ENCODE data around the gene POLR2E. TPM values are rescaled to one million over a fixed set of nuclear protein-coding genes. Genes with fewer than 3 reads are reported as not detected.
A peak's percentile ranks its signal among the peaks of the same experiment; 100 is the strongest.

Gene POLR2E
- total RNA-seq, 2 donors from 2014 or later: 168 to 241 TPM

GRCh38 chr19:1103708-1104310 is 8.6 kb upstream of the POLR2E start, which contains the start of gene GPX4:
GPX4 (plus strand) TSS chr19:1103994; CDS start chr19:1104044, 50 bp downstream.
- H3K27ac Mint-ChIP-seq: peak within 1 kb of the TSS; percentile 91
- H3K4me3 Mint-ChIP-seq: peak within 1 kb of the TSS; percentile 70
- peaks cover 24 to 27% of the 10 kb centered on the region in 2 donors for H3K4me1 Mint-ChIP-seq (ENCODE audit: low read depth in 2 of 2)
- no peaks in the 10 kb centered on the region for H3K9me3 Mint-ChIP-seq
- no peaks in the 10 kb centered on the region for H3K27me3 Mint-ChIP-seq
- ATAC-seq (peak; percentile 88 to 91), DNase-seq (ENCODE audit: low spot score) (peak; percentile 98)
- peaks cover 5% of the 10 kb centered on the region for H3K36me3 Mint-ChIP-seq

GRCh38 chr19:1103132-1103707 is 8.0 kb upstream of the POLR2E start:
- Mint-ChIP-seq H3K9me3 (no peaks in the 10 kb centered on the region), H3K4me1 (ENCODE audit: low read depth in 2 of 2) (peaks cover 28 to 33% of the 10 kb centered on the region in 2 donors), H3K27me3 (no peaks in the 10 kb centered on the region), H3K4me3 (peak overlapping the region; percentile 70), H3K36me3 (peaks cover 5% of the 10 kb centered on the region), H3K27ac (peak overlapping the region; percentile 91)
- no peak for ATAC-seq
- DNase-seq (ENCODE audit: low spot score): no peak

- Mint-ChIP-seq H3K27me3 (no peaks in the 10 kb centered on the region), H3K4me1 (ENCODE audit: low read depth in 2 of 2) (peaks cover 33 to 34% of the 10 kb centered on the region in 2 donors), H3K4me3 (peak overlapping the region; percentile 70), H3K36me3 (peaks cover 5% of the 10 kb centered on the region), H3K9me3 (no peaks in the 10 kb centered on the region), H3K27ac (peak overlapping the region; percentile 91)
- peak; percentile 81 for DNase-seq (ENCODE audit: low spot score)
- ATAC-seq: peak; percentile 54 to 62
These were observed 7.4 kb upstream of the POLR2E start for GRCh38 chr19:1102407-1103131.

- peak overlapping the region; percentile 91 for H3K27ac Mint-ChIP-seq
- no peaks in the 10 kb centered on the region for H3K27me3 Mint-ChIP-seq
- ATAC-seq (no peak), DNase-seq (ENCODE audit: low spot score) (no peak)
- H3K4me1 Mint-ChIP-seq (ENCODE audit: low read depth in 2 of 2): peaks cover 33 to 36% of the 10 kb centered on the region in 2 donors
- H3K36me3 Mint-ChIP-seq: peaks cover 5% of the 10 kb centered on the region
- no peaks in the 10 kb centered on the region for H3K9me3 Mint-ChIP-seq
- H3K4me3 Mint-ChIP-seq: peak overlapping the region; percentile 51
These were observed 6.1 kb upstream of the POLR2E start for GRCh38 chr19:1101337-1101698.

GRCh38 chr19:1098177-1099051 is 3.2 kb upstream of the POLR2E start:
- H3K27me3 Mint-ChIP-seq: no peaks in the 10 kb centered on the region
- H3K27ac Mint-ChIP-seq: peak overlapping the region; percentile 76 to 90
- H3K9me3 Mint-ChIP-seq: no peaks in the 10 kb centered on the region
- peak overlapping the region; percentile 38 for H3K4me3 Mint-ChIP-seq
- H3K36me3 Mint-ChIP-seq: peaks cover 5% of the 10 kb centered on the region
- DNase-seq (ENCODE audit: low spot score) (no peak), ATAC-seq (no peak)
- peaks cover 46 to 56% of the 10 kb centered on the region in 2 donors for H3K4me1 Mint-ChIP-seq (ENCODE audit: low read depth in 2 of 2)

- no peak for ATAC-seq
These were observed 2.6 kb upstream of the POLR2E start for GRCh38 chr19:1097810-1098176.

GRCh38 chr19:1094655-1094977 is 559 bp downstream of the POLR2E start:
- H3K4me1 Mint-ChIP-seq (ENCODE audit: low read depth in 2 of 2): peaks cover 28 to 39% of the 10 kb centered on the region in 2 donors
- DNase-seq (ENCODE audit: low spot score): no peak
- peaks cover 1% of the 10 kb centered on the region for H3K36me3 Mint-ChIP-seq
- H3K4me3 Mint-ChIP-seq: peak overlapping the region; percentile 87
- no peak for ATAC-seq
- H3K9me3 Mint-ChIP-seq: no peaks in the 10 kb centered on the region
- peak overlapping the region; percentile 74 to 88 for H3K27ac Mint-ChIP-seq
- H3K27me3 Mint-ChIP-seq: no peaks in the 10 kb centered on the region

More at GRCh38 chr19:1097810-1098176, 2.6 kb upstream of the POLR2E start:
- DNase-seq (ENCODE audit: low spot score): no peak
- peaks cover 46 to 55% of the 10 kb centered on the region in 2 donors for H3K4me1 Mint-ChIP-seq (ENCODE audit: low read depth in 2 of 2)
- no peak overlapping the region for H3K4me3 Mint-ChIP-seq
- peak overlapping the region in 1 of 2 donors; percentile 90 for H3K27ac Mint-ChIP-seq
- H3K9me3 Mint-ChIP-seq: no peaks in the 10 kb centered on the region
- H3K27me3 Mint-ChIP-seq: no peaks in the 10 kb centered on the region
- peaks cover 5% of the 10 kb centered on the region for H3K36me3 Mint-ChIP-seq

GRCh38 chr19:1093811-1094553 is 1.2 kb downstream of the POLR2E start:
- Mint-ChIP-seq H3K4me1 (ENCODE audit: low read depth in 2 of 2) (peaks cover 23 to 35% of the 10 kb centered on the region in 2 donors), H3K27ac (peak overlapping the region; percentile 74 to 88), H3K36me3 (no peaks in the 10 kb centered on the region), H3K9me3 (no peaks in the 10 kb centered on the region), H3K4me3 (peak overlapping the region; percentile 87), H3K27me3 (no peaks in the 10 kb centered on the region)
- no peak for ATAC-seq
- DNase-seq (ENCODE audit: low spot score): no peak

- H3K4me1 Mint-ChIP-seq (ENCODE audit: low read depth in 2 of 2): peaks cover 16 to 34% of the 10 kb centered on the region in 2 donors
- ATAC-seq (no peak), DNase-seq (ENCODE audit: low spot score) (no peak)
- peak overlapping the region; percentile 74 to 88 for H3K27ac Mint-ChIP-seq
- H3K36me3 Mint-ChIP-seq: no peaks in the 10 kb centered on the region
- peak overlapping the region; percentile 87 for H3K4me3 Mint-ChIP-seq
- H3K9me3 Mint-ChIP-seq: no peaks in the 10 kb centered on the region
- no peaks in the 10 kb centered on the region for H3K27me3 Mint-ChIP-seq
These were observed 1.8 kb downstream of the POLR2E start for GRCh38 chr19:1093330-1093729.

GRCh38 chr19:1091544-1092175 is 3.5 kb downstream of the POLR2E start:
- no peak for DNase-seq (ENCODE audit: low spot score)
- Mint-ChIP-seq H3K9me3 (no peaks in the 10 kb centered on the region), H3K4me3 (no peak overlapping the region), H3K4me1 (ENCODE audit: low read depth in 2 of 2) (peaks cover 21 to 36% of the 10 kb centered on the region in 2 donors), H3K27me3 (no peaks in the 10 kb centered on the region), H3K36me3 (no peaks in the 10 kb centered on the region), H3K27ac (peak overlapping the region in 1 of 2 donors; percentile 88)
- no peak for ATAC-seq

GRCh38 chr19:1090731-1091543 is 4.2 kb downstream of the POLR2E start:
- no peak for ATAC-seq
- no peaks in the 10 kb centered on the region for H3K36me3 Mint-ChIP-seq
- H3K4me1 Mint-ChIP-seq (ENCODE audit: low read depth in 2 of 2): peaks cover 20 to 32% of the 10 kb centered on the region in 2 donors
- no peak for DNase-seq (ENCODE audit: low spot score)
- H3K4me3 Mint-ChIP-seq: no peak overlapping the region
- no peaks in the 10 kb centered on the region for H3K27me3 Mint-ChIP-seq
- no peak overlapping the region for H3K27ac Mint-ChIP-seq
- H3K9me3 Mint-ChIP-seq: no peaks in the 10 kb centered on the region

GRCh38 chr19:1089891-1090290 is 5.3 kb downstream of the POLR2E start:
- ATAC-seq (no peak), DNase-seq (ENCODE audit: low spot score) (no peak)
- Mint-ChIP-seq H3K4me1 (ENCODE audit: low read depth in 2 of 2) (peaks cover 19 to 33% of the 10 kb centered on the region in 2 donors), H3K36me3 (no peaks in the 10 kb centered on the region), H3K9me3 (no peaks in the 10 kb centered on the region), H3K27ac (no peak overlapping the region), H3K4me3 (no peak overlapping the region), H3K27me3 (no peaks in the 10 kb centered on the region)
